GM12873 (cell line): ENCODE measurements around the gene PHF23.

Source experiments
- TF ChIP-seq, protein P1 (sequence below): IDR thresholded peaks from 2 replicates; pipeline ENCODE4 v1.5.1; 2012; ENCODE audit warnings: low read depth, mild to moderate bottlenecking, moderate library complexity, low read length, control low read depth; ENCODE audit not compliant: insufficient read depth; ENCODE audit errors: missing control alignments

PHF23 gene

DNA sequence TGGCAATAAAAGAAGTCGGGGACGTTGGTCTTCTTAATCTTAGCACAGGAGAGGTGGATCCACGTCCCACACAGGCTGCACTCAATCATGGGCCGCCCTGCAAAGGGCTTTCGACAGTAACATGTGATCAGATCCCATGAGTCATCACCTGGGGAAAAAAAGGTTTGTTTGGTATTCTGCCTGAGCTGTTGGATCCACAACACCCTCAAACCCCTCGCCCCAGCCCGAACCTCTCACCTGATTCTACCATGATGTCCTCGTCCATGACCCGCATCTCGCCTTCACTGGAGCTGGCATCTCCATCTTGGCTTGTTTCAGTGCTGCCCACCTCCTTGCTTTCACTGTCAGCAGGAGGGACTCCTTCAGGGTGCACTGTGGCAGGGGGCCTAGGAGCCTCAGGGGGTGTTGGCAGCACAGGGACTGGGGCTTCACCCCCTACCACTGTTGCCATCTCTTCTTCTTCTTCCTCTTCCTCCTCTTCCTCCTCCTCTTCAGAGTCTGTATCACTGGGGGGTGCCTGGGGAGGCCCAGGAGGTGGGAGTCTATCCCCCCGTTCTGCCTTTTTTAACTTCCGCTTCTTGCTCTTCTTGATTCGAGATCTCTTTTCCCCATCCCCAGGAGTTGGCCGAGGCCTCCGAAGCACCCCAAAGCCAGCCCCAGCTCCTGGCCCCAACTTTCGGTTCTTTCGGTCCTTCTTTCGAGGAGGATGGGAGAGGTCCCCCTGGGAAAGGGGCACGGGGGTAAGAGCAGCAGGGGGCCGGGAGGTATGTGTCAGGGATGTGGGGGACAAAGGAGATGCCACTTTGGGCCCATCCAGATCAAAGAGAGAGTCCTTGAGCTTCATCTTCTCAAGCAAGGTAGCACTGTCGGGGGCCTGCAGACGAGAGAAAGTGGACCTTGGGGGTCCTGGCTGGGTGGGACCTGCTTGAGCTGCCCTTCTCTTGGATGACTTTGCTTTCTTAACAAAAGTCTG lies 3.3 kb downstream of the PHF23 start:
- TF ChIP-seq, protein P1, sequence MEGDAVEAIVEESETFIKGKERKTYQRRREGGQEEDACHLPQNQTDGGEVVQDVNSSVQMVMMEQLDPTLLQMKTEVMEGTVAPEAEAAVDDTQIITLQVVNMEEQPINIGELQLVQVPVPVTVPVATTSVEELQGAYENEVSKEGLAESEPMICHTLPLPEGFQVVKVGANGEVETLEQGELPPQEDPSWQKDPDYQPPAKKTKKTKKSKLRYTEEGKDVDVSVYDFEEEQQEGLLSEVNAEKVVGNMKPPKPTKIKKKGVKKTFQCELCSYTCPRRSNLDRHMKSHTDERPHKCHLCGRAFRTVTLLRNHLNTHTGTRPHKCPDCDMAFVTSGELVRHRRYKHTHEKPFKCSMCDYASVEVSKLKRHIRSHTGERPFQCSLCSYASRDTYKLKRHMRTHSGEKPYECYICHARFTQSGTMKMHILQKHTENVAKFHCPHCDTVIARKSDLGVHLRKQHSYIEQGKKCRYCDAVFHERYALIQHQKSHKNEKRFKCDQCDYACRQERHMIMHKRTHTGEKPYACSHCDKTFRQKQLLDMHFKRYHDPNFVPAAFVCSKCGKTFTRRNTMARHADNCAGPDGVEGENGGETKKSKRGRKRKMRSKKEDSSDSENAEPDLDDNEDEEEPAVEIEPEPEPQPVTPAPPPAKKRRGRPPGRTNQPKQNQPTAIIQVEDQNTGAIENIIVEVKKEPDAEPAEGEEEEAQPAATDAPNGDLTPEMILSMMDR, result no peak

DNA sequence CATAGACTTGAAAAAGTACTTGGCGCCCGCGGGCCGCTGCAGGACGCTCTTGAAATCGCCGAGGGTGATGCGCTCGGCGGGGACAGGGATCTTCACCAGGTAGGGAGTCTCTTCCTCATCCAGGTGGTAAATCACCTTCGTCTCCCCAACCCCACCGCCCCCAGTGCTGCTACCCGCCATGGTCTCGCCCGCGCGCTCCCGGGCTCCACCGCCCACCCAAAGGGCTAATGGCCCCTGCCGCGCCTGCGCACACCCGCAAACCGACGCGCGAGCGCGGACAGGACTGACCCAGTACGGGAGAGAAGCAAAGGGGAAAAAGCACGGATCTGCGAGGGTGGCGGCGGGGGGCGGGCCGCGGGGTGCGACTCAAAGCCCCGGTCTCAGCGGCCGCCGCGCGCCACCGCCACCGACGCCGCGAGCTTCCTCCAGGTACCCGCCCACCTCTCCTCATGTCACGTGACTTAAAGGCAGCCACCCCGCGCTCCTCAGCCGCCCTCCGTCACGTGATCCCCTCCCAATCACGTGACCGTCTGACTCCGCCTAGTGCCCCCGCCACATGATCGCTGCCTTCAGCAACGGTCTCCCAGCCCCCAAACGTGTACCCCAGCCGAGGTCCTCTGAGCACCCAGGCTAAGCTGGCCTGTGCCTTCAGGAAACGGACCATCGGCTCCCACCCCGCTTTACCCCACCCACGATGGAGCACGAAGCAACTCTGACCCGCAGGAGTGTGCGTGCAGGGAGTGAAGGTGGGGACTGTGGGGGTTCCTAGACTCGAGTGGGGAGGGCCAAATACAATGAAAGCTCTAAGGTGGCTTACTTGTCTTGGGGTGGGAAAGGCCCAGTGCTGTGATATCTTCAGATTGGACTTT lies 4.9 kb downstream of the PHF23 start, which contains the start of gene DVL2:
TSS of gene DVL2 (minus strand) at position 435 of the 869 bp plus-strand sequence. CDS start at position 180, 255 bp downstream.
- TF ChIP-seq, protein P1, result no peak

DNA sequence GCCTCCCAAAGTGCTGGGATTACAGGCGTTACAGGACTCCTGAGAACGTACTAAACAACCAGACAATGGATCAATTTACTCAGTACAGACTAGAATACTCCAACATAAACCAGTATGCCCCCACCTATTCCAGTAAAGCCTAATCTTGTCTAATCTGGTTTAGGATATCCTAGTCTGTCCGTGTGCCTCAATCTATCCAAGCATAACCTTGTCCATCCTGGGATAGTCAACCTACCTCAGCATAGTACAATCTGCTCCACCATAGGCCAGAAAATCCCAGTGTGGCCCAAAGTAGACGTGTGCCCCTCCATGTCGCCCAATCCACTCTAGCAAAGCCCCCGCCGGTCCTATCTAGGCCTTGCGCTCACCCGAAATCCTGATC lies 5.6 kb downstream of the PHF23 start:
- TF ChIP-seq, protein P1, result no peak

DNA sequence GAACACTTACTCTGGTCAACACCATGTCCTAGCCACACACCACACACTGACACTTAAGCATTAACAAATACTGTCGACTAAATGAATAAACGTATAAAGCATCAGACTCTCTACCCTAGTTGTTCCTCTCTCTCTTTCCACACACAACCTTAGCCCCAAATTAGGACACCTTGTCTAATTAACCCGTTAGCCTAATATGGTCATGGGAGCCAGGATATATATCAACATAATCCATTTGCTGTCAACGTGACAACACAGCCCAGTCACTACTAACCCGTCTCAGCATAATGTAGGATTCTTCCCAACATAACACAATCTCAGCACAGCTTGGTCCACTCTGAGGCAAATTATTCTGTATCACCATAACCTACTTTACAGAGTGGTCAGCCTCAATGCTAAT lies 7.1 kb downstream of the PHF23 start:
- TF ChIP-seq, protein P1, result no peak

DNA sequence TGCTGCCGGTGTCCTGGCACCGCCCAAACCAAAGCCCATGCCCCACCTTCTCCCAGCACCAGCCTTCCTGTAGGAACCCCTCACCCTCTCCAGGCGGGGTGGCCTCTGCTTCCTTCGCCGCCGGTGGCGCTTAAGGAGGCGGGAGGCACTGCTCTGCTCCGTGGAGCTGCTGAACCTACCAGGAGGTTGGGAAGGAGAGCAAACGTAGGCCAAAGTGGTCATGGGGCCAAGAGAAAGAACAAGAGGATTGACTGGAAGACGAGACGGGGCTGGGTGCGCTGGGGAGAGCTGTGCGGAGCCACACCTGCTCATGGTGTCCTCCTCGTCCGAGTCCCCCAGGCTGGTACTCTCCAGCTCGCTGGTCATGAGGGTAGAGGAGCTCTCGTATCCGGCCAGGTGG lies 9.8 kb downstream of the PHF23 start:
- TF ChIP-seq, protein P1, result no peak

DNA sequence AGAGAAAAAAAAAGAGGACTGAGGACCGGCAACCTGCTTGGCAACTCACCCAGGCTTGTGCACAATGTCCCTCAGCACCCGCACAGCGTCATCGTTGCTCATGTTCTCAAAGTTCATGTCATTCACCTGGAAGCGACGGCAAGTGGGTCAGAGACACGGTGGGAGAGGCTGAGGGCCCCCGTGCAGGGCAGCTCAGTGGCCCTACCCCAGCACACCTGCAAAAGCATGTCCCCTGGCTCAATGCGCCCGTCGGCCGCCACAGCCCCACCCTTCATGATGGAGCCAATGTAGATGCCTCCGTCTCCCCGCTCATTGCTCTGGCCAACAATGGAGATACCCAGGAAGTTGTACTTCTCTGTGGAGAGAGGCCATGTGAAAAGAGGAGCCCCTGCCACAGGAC lies 10.3 kb downstream of the PHF23 start:
- TF ChIP-seq, protein P1, result no peak
